Upper lobe of left lung (tissue), 6 donors: ENCODE measurements around the gene MRTO4. TPM values are rescaled to one million over a fixed set of nuclear protein-coding genes. Genes with fewer than 3 reads are reported as not detected.
A peak's percentile ranks its signal among the peaks of the same experiment; 100 is the strongest.

Experiments
- ATAC-seq, 2 donors: fragments of 200-7000 bp; cut with Tn5 transposase; one replicate each; pipeline ENCODE4 v1.9.1; 2022; ENCODE audit warnings: mild to moderate bottlenecking in 2 of 2, moderate library complexity in 2 of 2; ENCODE audit not compliant: low FRiP score in 2 of 2
- DNase-seq, 2 donors: peaks; one replicate each; pipeline ENCODE4 v3.0.0-alpha.2; 2019 to 2020
- H3K27ac ChIP-seq, 4 donors: fragments of 200-600 bp; sonication (generic); one replicate each; pipeline ENCODE4 v1.5.1; 2016 to 2019
- H3K27me3 ChIP-seq, 4 donors: fragments of 200-600 bp; sonication (generic); one replicate each; pipeline ENCODE4 v1.5.1; 2017 to 2019
- H3K36me3 ChIP-seq, 4 donors: fragments of 200-600 bp; sonication (generic); one replicate each; pipeline ENCODE4 v1.5.1; 2016 to 2019
- H3K4me1 ChIP-seq, 4 donors: fragments of 200-600 bp; sonication (generic); one replicate each; pipeline ENCODE4 v1.5.1; 2018 to 2019
- H3K4me3 ChIP-seq, 4 donors: fragments of 200-600 bp; sonication (generic); one replicate each; pipeline ENCODE4 v1.5.1; 2017 to 2019; ENCODE audit warnings: mild to moderate bottlenecking in 2 of 4, moderate library complexity in 1 of 4
- H3K9me3 ChIP-seq, 4 donors: fragments of 200-600 bp; sonication (generic); one replicate each; pipeline ENCODE4 v1.5.1; 2018 to 2019
- CTCF ChIP-seq, 6 experiments: fragments of 450-650 bp in 4 of 6; fragments of 200-600 bp in 2 of 6; sonication (generic) in 2 of 6; IDR thresholded peaks; one replicate each; pipeline ENCODE4 v1.5.1; 2016 to 2019; ENCODE audit warnings: antibody characterized with exemption in 6 of 6
- EP300 ChIP-seq, 4 donors: sonication (generic); formaldehyde crosslinking; IDR thresholded peaks; one replicate each; pipeline ENCODE4 v1.5.1; 2017; ENCODE audit warnings: antibody characterized with exemption in 4 of 4, control low read depth in 2 of 4
- POLR2A ChIP-seq, 4 donors: fragments of 450-650 bp; IDR thresholded peaks; one replicate each; pipeline ENCODE4 v1.5.1; 2016 to 2017; ENCODE audit warnings: antibody characterized with exemption in 4 of 4, mild to moderate bottlenecking in 2 of 4
- POLR2AphosphoS5 ChIP-seq, 2 donors: sonication (generic); formaldehyde crosslinking; IDR thresholded peaks; one replicate each; pipeline ENCODE4 v1.5.1; 2017; ENCODE audit warnings: antibody characterized with exemption in 2 of 2
- WGBS, 2 donors: methylation state at CpG; one replicate each; pipeline ENCODE4 v1.1.5; 2017 to 2018; 5-methylcytosine and 5-hydroxymethylcytosine counted together
- total RNA-seq, 6 donors: library from RNA; depleted of rRNA in 4 of 6; stranded (reverse); fragments of >200 nt in 4 of 6; gene quantifications; one replicate each; pipeline versions ENCODE4 v1.1.0 to v1.2.1, GENCODE V29; 2016 to 2021
- donor health status: DM: no; HTN: no; CAD: no; lungs with moderate emphysema.
- donor health status: DM: no; HTN: yes; CAD: no; lungs with severe emphysema.

The MRTO4 gene
- total RNA-seq, 6 donors from 2014 or later: 7.3 to 31.8 (median 13.9) TPM

- no peak for ATAC-seq
- 95% methylated on average over 6 to 7 of the region's 7 CpGs for WGBS, 2 donors
- H3K36me3 ChIP-seq: peaks cover 18 to 84% (median 50%) of the 10 kb centered on the region in 4 donors
Observed at GRCh38 chr1:19219451-19219850, 32.2 kb upstream of the MRTO4 start.

GRCh38 chr1:19220080-19220846, 31.3 kb upstream of the MRTO4 start:
- peak overlapping the region in 1 of 4 donors; percentile 72 for H3K27ac ChIP-seq
- DNase-seq (no peak), ATAC-seq (no peak)
- no peaks in the 10 kb centered on the region for H3K27me3 ChIP-seq
- TF ChIP-seq POLR2AphosphoS5 (IDR thresholded peaks at IDR 0.05): no peak
- no peak for TF ChIP-seq EP300 (IDR thresholded peaks at IDR 0.05)
- no peak for TF ChIP-seq POLR2A (IDR thresholded peaks at IDR 0.05)
- TF ChIP-seq CTCF (IDR thresholded peaks at IDR 0.05): no peak
- no peaks in the 10 kb centered on the region for H3K9me3 ChIP-seq
- H3K36me3 ChIP-seq: peaks cover 21 to 92% (median 57%) of the 10 kb centered on the region in 4 donors
- H3K4me1 ChIP-seq: peaks cover 0 to 4% (median 2%) of the 10 kb centered on the region in 4 donors
- no peak overlapping the region for H3K4me3 ChIP-seq
- 92 to 99% methylated on average over 8 of the region's 8 CpGs for WGBS, 2 donors

More at GRCh38 chr1:19219451-19219850, 32.2 kb upstream of the MRTO4 start:
- TF ChIP-seq EP300 (IDR thresholded peaks at IDR 0.05): no peak
- TF ChIP-seq POLR2AphosphoS5 (IDR thresholded peaks at IDR 0.05): no peak
- TF ChIP-seq POLR2A (IDR thresholded peaks at IDR 0.05): no peak
- TF ChIP-seq CTCF (IDR thresholded peaks at IDR 0.05): no peak
- H3K4me3 ChIP-seq: no peak overlapping the region
- DNase-seq: no peak
- no peaks in the 10 kb centered on the region for H3K9me3 ChIP-seq
- peaks cover 0 to 4% (median 2%) of the 10 kb centered on the region in 4 donors for H3K4me1 ChIP-seq
- H3K27me3 ChIP-seq: no peaks in the 10 kb centered on the region
- no peak overlapping the region for H3K27ac ChIP-seq

GRCh38 chr1:19220991-19221390, 30.6 kb upstream of the MRTO4 start:
- Histone ChIP-seq H3K4me1 (peaks cover 0 to 4% (median 2%) of the 10 kb centered on the region in 4 donors), H3K27ac (peak overlapping the region in 1 of 4 donors; percentile 72), H3K4me3 (no peak overlapping the region), H3K9me3 (no peaks in the 10 kb centered on the region), H3K27me3 (no peaks in the 10 kb centered on the region), H3K36me3 (peaks cover 28 to 95% (median 64%) of the 10 kb centered on the region in 4 donors)
- ATAC-seq (no peak), DNase-seq (no peak)
- WGBS, 2 donors: 65 to 71% methylated on average over 7 of the region's 7 CpGs
- TF ChIP-seq POLR2AphosphoS5 (IDR thresholded peaks at IDR 0.05) (peak in 1 of 2 donors; percentile 31), CTCF (IDR thresholded peaks at IDR 0.05) (no peak), EP300 (IDR thresholded peaks at IDR 0.05) (no peak)

- no peak for TF ChIP-seq POLR2AphosphoS5 (IDR thresholded peaks at IDR 0.05)
- TF ChIP-seq POLR2A (IDR thresholded peaks at IDR 0.05): no peak
- no peak for TF ChIP-seq CTCF (IDR thresholded peaks at IDR 0.05)
- no peak for TF ChIP-seq EP300 (IDR thresholded peaks at IDR 0.05)
- peak in 1 of 2 donors; percentile 64 for ATAC-seq
- WGBS, 2 donors: 96 to 97% methylated on average over 11 of the region's 11 CpGs
- Histone ChIP-seq H3K27me3 (no peaks in the 10 kb centered on the region), H3K27ac (no peak overlapping the region), H3K36me3 (peaks cover 29 to 99% (median 74%) of the 10 kb centered on the region in 4 donors), H3K4me1 (peaks cover 0 to 4% (median 2%) of the 10 kb centered on the region in 4 donors), H3K9me3 (no peaks in the 10 kb centered on the region), H3K4me3 (no peak overlapping the region)
- no peak for DNase-seq
Observed at GRCh38 chr1:19222573-19222972, 29.0 kb upstream of the MRTO4 start.
